Measurements from ENCODE around the gene RCAN3. TPM values are rescaled to one million over a fixed set of nuclear protein-coding genes. Genes with fewer than 3 reads are reported as not detected.

Gene RCAN3
- total and polyA plus RNA-seq, 2 of the 13 experiments (the other 11 are each of a cell fraction or from before 2014, with no cell fraction given): 12.2 to 13.3 TPM

DNA sequence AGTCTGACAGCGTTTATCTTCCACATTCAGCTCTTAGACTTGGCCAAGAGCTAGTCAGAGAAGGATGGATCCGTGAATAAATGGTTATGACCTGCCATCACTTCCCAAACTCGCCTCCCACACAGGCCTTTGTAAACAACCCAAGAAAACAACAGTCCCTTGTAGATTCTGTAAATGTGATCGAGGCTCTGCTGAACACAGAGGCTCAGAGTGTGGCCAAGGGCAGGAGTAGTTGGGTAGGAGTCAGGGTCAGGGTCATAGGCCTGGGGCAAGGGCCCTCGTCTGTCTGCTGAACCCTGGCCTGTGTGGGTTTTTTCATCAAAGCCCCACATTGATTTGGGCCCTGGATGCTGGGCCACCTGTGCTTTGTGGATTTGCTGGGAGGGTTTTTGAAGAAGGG is 85.9 kb downstream of the RCAN3 start (continued):
- TF ChIP-seq, protein P1, sequence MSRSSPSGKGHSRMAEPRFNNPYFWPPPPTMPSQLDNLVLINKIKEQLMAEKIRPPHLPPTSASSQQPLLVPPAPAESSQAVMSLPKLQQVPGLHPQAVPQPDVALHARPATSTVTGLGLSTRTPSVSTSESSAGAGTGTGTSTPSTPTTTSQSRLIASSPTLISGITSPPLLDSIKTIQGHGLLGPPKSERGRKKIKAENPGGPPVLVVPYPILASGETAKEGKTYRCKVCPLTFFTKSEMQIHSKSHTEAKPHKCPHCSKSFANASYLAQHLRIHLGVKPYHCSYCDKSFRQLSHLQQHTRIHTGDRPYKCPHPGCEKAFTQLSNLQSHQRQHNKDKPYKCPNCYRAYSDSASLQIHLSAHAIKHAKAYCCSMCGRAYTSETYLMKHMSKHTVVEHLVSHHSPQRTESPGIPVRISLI (CRISPR knock-in tag; IDR thresholded peaks at IDR 0.05; ENCODE audit: borderline replicate concordance): peak; percentile 33; the same call in 1 of the 2 replicates
- TF ChIP-seq POGZ (CRISPR knock-in tag; IDR thresholded peaks at IDR 0.05) (0 out of 2 replicates have a peak, but pooled peaks have one; percentile 30), ZNF17 (CRISPR knock-in tag; IDR thresholded peaks at IDR 0.05) (no peak), ZNF749 (CRISPR knock-in tag; IDR thresholded peaks at IDR 0.05; ENCODE audit: borderline replicate concordance) (no peak), HMG20A (CRISPR knock-in tag; IDR thresholded peaks at IDR 0.05; ENCODE audit: borderline replicate concordance) (no peak; the same call in 1 of the 2 replicates), ZKSCAN5 (CRISPR knock-in tag; IDR thresholded peaks at IDR 0.05) (peak; percentile 76; the same call in 1 of the 2 replicates), NR2F1 (CRISPR knock-in tag; IDR thresholded peaks at IDR 0.05) (peak; percentile 26 to 62; a peak in 1 of 4 replicates), ZNF589 (CRISPR knock-in tag; conservative IDR thresholded peaks at IDR 0.05) (no peak)
- TF ChIP-seq, protein P2, sequence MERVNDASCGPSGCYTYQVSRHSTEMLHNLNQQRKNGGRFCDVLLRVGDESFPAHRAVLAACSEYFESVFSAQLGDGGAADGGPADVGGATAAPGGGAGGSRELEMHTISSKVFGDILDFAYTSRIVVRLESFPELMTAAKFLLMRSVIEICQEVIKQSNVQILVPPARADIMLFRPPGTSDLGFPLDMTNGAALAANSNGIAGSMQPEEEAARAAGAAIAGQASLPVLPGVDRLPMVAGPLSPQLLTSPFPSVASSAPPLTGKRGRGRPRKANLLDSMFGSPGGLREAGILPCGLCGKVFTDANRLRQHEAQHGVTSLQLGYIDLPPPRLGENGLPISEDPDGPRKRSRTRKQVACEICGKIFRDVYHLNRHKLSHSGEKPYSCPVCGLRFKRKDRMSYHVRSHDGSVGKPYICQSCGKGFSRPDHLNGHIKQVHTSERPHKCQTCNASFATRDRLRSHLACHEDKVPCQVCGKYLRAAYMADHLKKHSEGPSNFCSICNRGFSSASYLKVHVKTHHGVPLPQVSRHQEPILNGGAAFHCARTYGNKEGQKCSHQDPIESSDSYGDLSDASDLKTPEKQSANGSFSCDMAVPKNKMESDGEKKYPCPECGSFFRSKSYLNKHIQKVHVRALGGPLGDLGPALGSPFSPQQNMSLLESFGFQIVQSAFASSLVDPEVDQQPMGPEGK (CRISPR knock-in tag; IDR thresholded peaks at IDR 0.05): 0 out of 2 replicates have a peak, but pooled peaks have one; percentile 30
- TF ChIP-seq, protein P3, sequence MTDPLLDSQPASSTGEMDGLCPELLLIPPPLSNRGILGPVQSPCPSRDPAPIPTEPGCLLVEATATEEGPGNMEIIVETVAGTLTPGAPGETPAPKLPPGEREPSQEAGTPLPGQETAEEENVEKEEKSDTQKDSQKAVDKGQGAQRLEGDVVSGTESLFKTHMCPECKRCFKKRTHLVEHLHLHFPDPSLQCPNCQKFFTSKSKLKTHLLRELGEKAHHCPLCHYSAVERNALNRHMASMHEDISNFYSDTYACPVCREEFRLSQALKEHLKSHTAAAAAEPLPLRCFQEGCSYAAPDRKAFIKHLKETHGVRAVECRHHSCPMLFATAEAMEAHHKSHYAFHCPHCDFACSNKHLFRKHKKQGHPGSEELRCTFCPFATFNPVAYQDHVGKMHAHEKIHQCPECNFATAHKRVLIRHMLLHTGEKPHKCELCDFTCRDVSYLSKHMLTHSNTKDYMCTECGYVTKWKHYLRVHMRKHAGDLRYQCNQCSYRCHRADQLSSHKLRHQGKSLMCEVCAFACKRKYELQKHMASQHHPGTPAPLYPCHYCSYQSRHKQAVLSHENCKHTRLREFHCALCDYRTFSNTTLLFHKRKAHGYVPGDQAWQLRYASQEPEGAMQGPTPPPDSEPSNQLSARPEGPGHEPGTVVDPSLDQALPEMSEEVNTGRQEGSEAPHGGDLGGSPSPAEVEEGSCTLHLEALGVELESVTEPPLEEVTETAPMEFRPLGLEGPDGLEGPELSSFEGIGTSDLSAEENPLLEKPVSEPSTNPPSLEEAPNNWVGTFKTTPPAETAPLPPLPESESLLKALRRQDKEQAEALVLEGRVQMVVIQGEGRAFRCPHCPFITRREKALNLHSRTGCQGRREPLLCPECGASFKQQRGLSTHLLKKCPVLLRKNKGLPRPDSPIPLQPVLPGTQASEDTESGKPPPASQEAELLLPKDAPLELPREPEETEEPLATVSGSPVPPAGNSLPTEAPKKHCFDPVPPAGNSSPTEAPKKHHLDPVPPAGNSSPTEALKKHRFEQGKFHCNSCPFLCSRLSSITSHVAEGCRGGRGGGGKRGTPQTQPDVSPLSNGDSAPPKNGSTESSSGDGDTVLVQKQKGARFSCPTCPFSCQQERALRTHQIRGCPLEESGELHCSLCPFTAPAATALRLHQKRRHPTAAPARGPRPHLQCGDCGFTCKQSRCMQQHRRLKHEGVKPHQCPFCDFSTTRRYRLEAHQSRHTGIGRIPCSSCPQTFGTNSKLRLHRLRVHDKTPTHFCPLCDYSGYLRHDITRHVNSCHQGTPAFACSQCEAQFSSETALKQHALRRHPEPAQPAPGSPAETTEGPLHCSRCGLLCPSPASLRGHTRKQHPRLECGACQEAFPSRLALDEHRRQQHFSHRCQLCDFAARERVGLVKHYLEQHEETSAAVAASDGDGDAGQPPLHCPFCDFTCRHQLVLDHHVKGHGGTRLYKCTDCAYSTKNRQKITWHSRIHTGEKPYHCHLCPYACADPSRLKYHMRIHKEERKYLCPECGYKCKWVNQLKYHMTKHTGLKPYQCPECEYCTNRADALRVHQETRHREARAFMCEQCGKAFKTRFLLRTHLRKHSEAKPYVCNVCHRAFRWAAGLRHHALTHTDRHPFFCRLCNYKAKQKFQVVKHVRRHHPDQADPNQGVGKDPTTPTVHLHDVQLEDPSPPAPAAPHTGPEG (CRISPR knock-in tag; IDR thresholded peaks at IDR 0.05): no peak
- TF ChIP-seq, protein P4, sequence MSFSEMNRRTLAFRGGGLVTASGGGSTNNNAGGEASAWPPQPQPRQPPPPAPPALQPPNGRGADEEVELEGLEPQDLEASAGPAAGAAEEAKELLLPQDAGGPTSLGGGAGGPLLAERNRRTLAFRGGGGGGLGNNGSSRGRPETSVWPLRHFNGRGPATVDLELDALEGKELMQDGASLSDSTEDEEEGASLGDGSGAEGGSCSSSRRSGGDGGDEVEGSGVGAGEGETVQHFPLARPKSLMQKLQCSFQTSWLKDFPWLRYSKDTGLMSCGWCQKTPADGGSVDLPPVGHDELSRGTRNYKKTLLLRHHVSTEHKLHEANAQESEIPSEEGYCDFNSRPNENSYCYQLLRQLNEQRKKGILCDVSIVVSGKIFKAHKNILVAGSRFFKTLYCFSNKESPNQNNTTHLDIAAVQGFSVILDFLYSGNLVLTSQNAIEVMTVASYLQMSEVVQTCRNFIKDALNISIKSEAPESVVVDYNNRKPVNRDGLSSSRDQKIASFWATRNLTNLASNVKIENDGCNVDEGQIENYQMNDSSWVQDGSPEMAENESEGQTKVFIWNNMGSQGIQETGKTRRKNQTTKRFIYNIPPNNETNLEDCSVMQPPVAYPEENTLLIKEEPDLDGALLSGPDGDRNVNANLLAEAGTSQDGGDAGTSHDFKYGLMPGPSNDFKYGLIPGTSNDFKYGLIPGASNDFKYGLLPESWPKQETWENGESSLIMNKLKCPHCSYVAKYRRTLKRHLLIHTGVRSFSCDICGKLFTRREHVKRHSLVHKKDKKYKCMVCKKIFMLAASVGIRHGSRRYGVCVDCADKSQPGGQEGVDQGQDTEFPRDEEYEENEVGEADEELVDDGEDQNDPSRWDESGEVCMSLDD (CRISPR knock-in tag; IDR thresholded peaks at IDR 0.05; ENCODE audit: borderline replicate concordance): no peak
- TF ChIP-seq, protein P5, sequence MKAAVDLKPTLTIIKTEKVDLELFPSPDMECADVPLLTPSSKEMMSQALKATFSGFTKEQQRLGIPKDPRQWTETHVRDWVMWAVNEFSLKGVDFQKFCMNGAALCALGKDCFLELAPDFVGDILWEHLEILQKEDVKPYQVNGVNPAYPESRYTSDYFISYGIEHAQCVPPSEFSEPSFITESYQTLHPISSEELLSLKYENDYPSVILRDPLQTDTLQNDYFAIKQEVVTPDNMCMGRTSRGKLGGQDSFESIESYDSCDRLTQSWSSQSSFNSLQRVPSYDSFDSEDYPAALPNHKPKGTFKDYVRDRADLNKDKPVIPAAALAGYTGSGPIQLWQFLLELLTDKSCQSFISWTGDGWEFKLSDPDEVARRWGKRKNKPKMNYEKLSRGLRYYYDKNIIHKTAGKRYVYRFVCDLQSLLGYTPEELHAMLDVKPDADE (CRISPR knock-in tag; IDR thresholded peaks at IDR 0.05): no peak

All from HepG2 (cell line).